ENCODE results near the gene OR52B6.
"Not testable (repeated sequence)": the region's sequence is repeated elsewhere in the genome, so short reads cannot be mapped to it uniquely, and the experiment has no call there.

The OR52B6 gene

DNA sequence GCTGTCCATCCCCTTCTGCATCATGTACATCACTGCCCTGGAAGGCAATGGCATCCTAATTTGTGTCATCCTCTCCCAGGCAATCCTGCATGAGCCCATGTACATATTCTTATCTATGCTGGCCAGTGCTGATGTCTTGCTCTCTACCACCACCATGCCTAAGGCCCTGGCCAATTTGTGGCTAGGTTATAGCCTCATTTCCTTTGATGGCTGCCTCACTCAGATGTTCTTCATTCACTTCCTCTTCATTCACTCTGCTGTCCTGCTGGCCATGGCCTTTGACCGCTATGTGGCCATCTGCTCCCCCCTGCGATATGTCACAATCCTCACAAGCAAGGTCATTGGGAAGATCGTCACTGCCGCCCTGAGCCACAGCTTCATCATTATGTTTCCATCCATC lies 337 bp downstream of the OR52B6 start:
- Histone ChIP-seq H3K36me3 (ENCODE audit: control insufficient read depth, low read length) (no peaks in the 10 kb centered on the region), H3K9me2 (replicated peaks; ENCODE audit: control insufficient read depth, low read length) (no peaks in the 10 kb centered on the region), H3F3A (ENCODE audit: control insufficient read depth, insufficient read depth) (no peaks in the 10 kb centered on the region), H3K9me3 (ENCODE audit: control insufficient read depth, insufficient read depth, low read length) (no peaks in the 10 kb centered on the region), H4K20me1 (ENCODE audit: control insufficient read depth, insufficient read depth, low read depth, low read length) (no peaks in the 10 kb centered on the region), H3K79me2 (ENCODE audit: control insufficient read depth, low read length) (no peaks in the 10 kb centered on the region), H3K4me1 (ENCODE audit: control insufficient read depth, low read length) (no peaks in the 10 kb centered on the region), H3K4me3 (ENCODE audit: low read length) (no peak overlapping the region), H3K27me3 (ENCODE audit: control insufficient read depth, low read length) (no peaks in the 10 kb centered on the region; the same call in 1 of the 2 replicates), H3K27ac (ENCODE audit: low read depth, low read length) (no peak overlapping the region), H3K4me2 (ENCODE audit: low read length) (no peak overlapping the region)
- TF ChIP-seq, protein P1, sequence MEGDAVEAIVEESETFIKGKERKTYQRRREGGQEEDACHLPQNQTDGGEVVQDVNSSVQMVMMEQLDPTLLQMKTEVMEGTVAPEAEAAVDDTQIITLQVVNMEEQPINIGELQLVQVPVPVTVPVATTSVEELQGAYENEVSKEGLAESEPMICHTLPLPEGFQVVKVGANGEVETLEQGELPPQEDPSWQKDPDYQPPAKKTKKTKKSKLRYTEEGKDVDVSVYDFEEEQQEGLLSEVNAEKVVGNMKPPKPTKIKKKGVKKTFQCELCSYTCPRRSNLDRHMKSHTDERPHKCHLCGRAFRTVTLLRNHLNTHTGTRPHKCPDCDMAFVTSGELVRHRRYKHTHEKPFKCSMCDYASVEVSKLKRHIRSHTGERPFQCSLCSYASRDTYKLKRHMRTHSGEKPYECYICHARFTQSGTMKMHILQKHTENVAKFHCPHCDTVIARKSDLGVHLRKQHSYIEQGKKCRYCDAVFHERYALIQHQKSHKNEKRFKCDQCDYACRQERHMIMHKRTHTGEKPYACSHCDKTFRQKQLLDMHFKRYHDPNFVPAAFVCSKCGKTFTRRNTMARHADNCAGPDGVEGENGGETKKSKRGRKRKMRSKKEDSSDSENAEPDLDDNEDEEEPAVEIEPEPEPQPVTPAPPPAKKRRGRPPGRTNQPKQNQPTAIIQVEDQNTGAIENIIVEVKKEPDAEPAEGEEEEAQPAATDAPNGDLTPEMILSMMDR (IDR thresholded peaks at IDR 0.05; ENCODE audit: low read depth, low read length, poor library complexity, severe bottlenecking): no peak
- TF ChIP-seq EZH2phosphoT487 (IDR thresholded peaks at IDR 0.05; ENCODE audit: borderline replicate concordance, low read length): no peak

DNA sequence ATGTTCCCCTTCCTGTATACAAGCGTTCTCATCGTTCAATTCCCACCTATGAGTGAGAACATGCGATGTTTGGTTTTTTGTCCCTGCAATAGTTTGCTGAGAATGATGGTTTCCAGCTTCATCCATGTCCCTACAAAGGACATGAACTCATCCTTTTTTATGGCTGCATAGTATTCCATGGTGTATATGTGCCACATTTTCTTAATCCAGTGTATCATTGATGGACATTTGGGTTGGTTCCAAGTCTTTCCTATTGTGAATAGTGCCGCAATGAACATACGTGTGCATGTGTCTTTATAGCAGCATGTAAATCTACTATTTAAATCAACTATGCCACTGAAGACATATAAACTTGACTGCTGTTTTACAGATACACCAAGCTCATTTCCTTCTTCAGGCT lies 3.8 kb downstream of the OR52B6 start:
- H3F3A ChIP-seq (ENCODE audit: control insufficient read depth, insufficient read depth); H3K27me3 ChIP-seq (ENCODE audit: control insufficient read depth, low read length); H3K36me3 ChIP-seq (ENCODE audit: control insufficient read depth, low read length); H3K4me1 ChIP-seq (ENCODE audit: control insufficient read depth, low read length); H3K79me2 ChIP-seq (ENCODE audit: control insufficient read depth, low read length); H3K4me2 ChIP-seq (ENCODE audit: low read length); H3K4me3 ChIP-seq (ENCODE audit: low read length); H3K27ac ChIP-seq (ENCODE audit: low read depth, low read length); H3K9me3 ChIP-seq (ENCODE audit: control insufficient read depth, insufficient read depth, low read length); H4K20me1 ChIP-seq (ENCODE audit: control insufficient read depth, insufficient read depth, low read depth, low read length); H3K9me2 ChIP-seq (replicated peaks; ENCODE audit: control insufficient read depth, low read length): not testable (repeated sequence)

- not testable (repeated sequence) for H3K79me2 ChIP-seq (ENCODE audit: control insufficient read depth, low read length); H3K9me2 ChIP-seq (replicated peaks; ENCODE audit: control insufficient read depth, low read length); H3K27me3 ChIP-seq (ENCODE audit: control insufficient read depth, low read length); H3K36me3 ChIP-seq (ENCODE audit: control insufficient read depth, low read length); H4K20me1 ChIP-seq (ENCODE audit: control insufficient read depth, insufficient read depth, low read depth, low read length); H3K27ac ChIP-seq (ENCODE audit: low read depth, low read length); H3K4me1 ChIP-seq (ENCODE audit: control insufficient read depth, low read length); H3K4me3 ChIP-seq (ENCODE audit: low read length); H3F3A ChIP-seq (ENCODE audit: control insufficient read depth, insufficient read depth); H3K9me3 ChIP-seq (ENCODE audit: control insufficient read depth, insufficient read depth, low read length); H3K4me2 ChIP-seq (ENCODE audit: low read length)
Measured at GRCh38 chr11:5589906-5590305, 9.2 kb downstream of the OR52B6 start.

- TF ChIP-seq, protein P1 (IDR thresholded peaks at IDR 0.05; ENCODE audit: low read depth, low read length, poor library complexity, severe bottlenecking): no peak
- TF ChIP-seq EZH2phosphoT487 (IDR thresholded peaks at IDR 0.05; ENCODE audit: borderline replicate concordance, low read length): no peak
- Histone ChIP-seq H4K20me1 (ENCODE audit: control insufficient read depth, insufficient read depth, low read depth, low read length) (no peaks in the 10 kb centered on the region), H3K9me3 (ENCODE audit: control insufficient read depth, insufficient read depth, low read length) (no peaks in the 10 kb centered on the region), H3K4me1 (ENCODE audit: control insufficient read depth, low read length) (0 out of 2 replicates have a peak, but pooled peaks cover 2% of the 10 kb centered on the region), H3F3A (ENCODE audit: control insufficient read depth, insufficient read depth) (no peaks in the 10 kb centered on the region), H3K4me3 (ENCODE audit: low read length) (no peak overlapping the region), H3K9me2 (replicated peaks; ENCODE audit: control insufficient read depth, low read length) (no peaks in the 10 kb centered on the region), H3K36me3 (ENCODE audit: control insufficient read depth, low read length) (no peaks in the 10 kb centered on the region), H3K27me3 (ENCODE audit: control insufficient read depth, low read length) (no peaks in the 10 kb centered on the region), H3K79me2 (ENCODE audit: control insufficient read depth, low read length) (no peaks in the 10 kb centered on the region), H3K27ac (ENCODE audit: low read depth, low read length) (no peak overlapping the region), H3K4me2 (ENCODE audit: low read length) (no peak overlapping the region)
Measured at GRCh38 chr11:5591613-5592012, 10.9 kb downstream of the OR52B6 start.

Data from DOHH2 (cell line).